Inflammatory macrophage (primary cell): Measurements from ENCODE around the gene GPR84.
A peak's percentile ranks its signal among the peaks of the same experiment; 100 is the strongest.

ENCODE experiments used
- DNase-seq, 2 donors: peaks; one replicate each; pipeline ENCODE4 v3.0.0-alpha.2; 2020 to 2022
- total RNA-seq, 18 experiments: gene quantifications; one replicate each; lab custom pipeline; 2026; ENCODE audit warnings: mixed read lengths in 6 of 18, inconsistent platforms in 2 of 18; lab: John Stamatoyannopoulos, UW

GPR84 gene
- total RNA-seq = 2.7 to 71.4 (median 5.6) reads per million in 18 experiments

DNA sequence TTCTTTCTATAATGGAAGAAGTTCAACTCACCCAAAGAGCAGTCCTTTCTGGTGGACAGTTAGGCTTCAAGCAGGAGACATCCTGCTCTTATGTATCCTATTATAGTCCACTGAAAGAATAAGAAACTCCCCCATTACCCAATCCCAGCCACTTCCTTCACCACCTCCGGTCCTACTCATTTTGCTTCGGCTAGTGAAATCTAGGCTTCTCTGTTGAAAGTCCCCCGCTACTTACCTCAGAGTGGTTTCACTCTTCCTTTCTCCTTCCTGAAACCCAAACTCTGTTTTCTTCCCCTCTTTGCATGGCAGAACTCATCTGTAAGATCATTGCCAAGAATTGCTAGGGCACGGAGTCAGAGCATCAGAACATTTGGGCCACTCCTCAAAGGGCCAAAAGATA, at the start of gene GPR84:
GPR84 (minus strand) TSS at position 74 of the 400 bp plus-strand sequence. CDS start 635 bp downstream, outside the sequence.
- peak; percentile 92 to 95 for DNase-seq

DNA sequence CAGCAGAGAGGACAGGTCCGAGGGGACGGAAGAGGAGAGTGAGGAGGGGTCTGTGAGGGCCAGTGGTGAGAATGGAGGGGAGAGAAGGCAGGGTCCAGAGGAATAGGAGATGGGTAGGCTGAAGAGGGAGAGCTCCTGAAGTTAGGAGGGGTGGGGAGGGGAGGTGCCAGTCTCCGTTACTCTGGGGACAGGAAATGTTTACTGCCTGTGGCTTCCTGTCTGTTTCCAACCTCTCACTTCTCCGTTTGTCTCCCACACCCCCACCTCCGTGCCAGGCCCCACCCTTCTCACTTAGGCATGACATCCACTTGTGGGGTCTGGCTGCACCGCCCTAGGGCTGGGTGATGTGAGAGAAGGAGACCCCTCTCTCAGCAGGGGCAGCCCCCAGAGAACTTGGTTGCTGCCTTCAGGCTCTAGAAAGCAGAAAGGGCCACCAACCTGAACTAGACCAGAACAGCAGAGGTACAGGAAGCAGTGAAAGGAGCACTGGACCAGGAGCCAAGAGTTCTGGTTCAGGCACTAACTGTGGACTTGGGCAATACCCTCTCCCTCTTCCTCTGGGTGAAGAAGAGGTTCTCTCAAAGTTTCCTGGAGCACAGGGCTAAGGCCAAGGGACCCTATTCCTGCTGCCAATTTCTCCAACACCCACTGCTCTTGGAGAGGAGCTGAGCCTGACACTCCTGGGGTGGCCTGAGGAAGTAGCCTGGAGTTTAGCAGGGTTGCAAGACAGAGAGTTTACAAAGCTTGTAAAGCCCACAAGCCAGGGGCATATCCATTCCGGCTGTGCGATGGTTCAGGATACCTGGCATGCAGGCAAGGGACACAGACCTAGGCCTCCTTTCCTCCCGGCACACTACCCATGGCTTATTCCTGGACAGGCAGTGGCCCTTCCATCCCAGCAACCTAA, 49.3 kb upstream of the GPR84 start:
- peak; percentile 74 to 79 for DNase-seq

DNA sequence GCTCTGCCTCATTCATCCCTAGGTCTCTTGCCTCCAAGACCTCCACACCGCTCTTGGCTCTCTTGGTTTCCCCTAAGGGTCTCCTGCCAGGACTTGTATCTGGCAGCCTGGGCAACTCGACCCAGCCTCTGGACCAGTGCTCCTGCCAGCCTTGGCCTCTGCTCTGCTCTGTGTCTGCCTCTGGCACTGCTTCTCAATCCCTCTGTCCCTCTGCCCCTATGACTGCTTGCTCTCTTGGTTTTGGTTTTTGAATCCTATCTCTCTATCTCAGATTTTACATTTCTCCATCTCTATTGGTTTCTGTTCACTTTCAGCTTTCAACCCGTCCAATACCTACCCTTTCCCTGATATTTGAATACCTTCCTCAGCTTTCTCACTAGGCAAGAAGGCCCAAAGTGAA, 48.5 kb upstream of the GPR84 start:
- DNase-seq = no peak

GRCh38 chr12:54412348-54412747, 48.1 kb upstream of the GPR84 start:
- DNase-seq = no peak

- DNase-seq = peak; percentile 99
Observed at GRCh38 chr12:54411391-54412241, 47.3 kb upstream of the GPR84 start.

DNA sequence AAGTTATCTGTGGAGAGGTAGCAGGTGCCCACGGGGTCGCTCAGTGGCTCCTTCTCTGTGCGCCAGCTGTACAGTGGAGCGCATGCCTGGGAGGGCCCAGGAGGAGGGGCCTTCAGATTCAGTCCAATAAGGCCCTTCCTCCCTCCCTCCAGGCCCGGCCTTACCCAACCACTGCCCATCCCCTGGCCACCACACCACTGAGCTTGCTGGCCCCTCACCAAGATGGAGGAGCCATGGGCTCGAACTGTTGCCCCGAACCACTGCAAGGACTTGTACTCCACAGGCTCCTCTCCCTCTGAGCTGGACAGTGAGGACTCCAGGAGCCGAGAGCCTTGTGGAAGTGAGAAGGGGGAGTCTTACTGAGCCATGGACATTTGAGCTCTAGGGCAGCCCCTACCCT, 45.0 kb upstream of the GPR84 start:
- no peak for DNase-seq

DNA sequence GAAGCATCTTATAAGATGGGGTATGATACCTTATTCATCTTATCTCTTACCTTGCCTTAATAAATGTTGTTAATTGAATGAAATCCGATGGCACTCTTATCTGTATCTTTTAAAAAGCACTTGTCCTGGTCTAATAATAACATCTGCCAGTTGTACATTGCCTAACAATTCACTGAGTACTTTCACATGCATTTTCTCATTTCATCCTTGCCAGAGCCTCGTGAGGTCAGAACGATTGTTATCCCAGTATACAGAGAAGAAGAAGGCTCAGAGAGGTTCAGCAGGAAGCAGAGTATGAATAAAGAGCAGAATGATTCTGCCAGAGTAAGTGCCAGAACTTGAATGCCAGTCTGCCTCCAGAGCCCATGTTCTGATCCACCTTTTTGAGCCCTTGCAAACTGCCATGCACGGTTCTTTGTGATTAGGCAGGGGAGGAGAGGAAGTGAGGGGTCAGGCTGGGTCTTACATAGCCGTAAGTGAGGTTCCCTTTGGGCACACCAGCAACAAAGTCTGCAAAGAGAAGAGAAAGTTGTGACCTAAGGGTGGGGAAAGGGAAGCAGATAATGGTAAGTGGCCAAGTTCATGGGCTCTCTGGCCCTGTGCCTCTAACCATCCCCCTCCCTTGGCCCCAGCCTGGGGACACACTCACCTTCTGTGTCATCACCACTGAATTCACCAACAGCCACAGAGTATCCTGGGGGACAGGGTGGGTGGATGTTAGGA, 43.1 kb upstream of the GPR84 start:
- DNase-seq = peak; percentile 75 to 80

- no peak for DNase-seq
Observed at GRCh38 chr12:54405573-54405972, 41.3 kb upstream of the GPR84 start.

GRCh38 chr12:54405106-54405505, 40.8 kb upstream of the GPR84 start:
- no peak for DNase-seq

- peak; percentile 68 to 70 for DNase-seq
Observed at GRCh38 chr12:54404061-54405004, 40.0 kb upstream of the GPR84 start.

DNA sequence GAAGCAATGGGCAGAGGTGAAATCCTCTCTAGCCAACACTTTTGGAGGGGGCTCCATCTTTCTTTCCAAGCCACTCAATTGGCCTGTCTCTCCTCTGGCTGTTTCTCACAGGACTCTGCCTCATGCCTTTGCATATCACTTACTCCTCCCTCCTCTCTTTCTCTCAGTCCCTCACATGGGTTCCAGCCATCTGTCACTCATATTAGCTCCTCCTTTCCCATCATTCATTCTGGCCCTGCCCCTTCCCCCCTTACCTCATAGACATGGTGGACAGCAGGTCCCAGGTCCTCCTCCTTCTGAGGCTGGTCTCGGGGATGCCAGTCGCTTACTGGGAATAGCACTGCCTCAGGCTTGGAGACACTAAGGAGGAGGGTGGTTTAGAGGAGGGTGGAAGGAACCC, 36.8 kb upstream of the GPR84 start:
- no peak for DNase-seq

DNA sequence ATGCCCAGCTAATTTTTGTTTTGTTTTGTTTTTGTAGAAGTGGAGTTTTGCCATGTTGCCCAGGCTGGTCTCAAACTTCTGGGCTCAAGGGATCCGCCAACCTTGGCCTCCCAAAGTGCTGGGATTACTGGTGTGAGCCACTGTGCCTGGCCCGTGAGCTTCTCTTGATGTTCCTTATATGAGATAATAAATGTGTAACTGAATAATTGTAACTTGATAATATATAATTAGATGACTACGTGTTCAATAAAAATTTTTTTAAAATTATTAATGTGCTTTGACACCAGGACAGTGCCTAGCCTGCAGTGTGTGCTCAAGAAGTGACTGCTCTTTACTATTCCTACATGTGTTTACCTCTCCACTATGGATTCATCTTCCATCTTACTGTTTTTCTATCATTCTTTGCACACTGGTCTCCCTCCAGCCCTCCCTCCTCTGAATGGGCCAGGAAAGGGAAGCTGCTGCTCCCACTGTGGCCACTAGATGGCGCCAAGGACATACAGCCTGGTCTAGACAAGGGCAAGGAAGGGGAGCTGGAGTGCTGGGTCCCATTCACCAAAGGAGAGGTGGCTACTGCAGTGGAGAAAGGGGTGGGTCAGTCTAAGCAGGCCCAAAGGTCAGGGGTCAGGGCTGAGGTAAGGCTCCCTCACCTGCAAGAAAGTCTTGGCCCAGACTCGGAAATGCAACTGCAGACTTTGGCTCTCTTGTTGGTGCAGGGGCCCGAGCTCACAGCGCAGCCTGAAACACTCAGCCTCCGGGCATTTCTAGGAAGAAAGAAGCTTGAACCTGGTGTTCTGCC, 34.9 kb upstream of the GPR84 start:
- peak; percentile 85 to 92 for DNase-seq

DNA sequence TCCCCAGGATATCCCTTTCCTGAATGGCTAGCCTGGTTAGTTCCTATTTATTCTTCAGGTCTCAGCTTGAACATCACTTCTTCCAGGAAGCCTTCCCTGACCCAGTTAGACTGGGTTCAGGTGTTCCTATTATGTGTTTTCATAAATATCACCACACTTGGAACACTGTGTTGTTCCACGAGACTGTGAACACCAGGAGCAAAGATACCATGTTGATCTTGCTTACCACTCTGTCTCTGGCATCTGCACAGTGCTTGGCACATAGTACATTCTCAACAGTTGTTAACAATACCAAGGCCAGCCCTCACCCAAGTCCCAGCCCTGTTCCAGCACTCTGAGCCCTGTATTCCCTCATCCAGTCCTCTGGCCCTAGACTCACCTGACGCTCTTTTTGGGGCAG, 33.9 kb upstream of the GPR84 start:
- no peak for DNase-seq

DNA sequence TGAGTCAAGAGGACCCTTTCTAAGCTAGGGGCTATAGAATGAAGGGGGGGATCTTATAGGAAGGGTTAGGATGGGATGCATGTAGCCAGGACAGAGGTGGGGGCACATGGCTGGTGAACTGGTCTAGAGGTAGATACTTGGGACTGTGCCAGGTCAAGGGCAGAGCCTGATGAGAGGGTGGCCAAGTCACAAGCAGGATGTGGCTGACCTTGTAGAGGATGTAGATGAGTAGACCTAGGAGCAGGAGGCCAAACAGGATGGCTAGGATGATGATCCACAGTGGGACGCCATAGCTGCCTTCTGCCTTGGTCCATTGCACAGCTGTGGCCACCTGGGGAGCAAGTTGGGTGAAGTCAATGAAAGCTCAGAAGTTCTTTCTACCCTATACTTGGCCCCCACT, 32.9 kb upstream of the GPR84 start:
- no peak for DNase-seq

- no peak for DNase-seq
Observed at GRCh38 chr12:54395545-54395944, 31.3 kb upstream of the GPR84 start.

DNA sequence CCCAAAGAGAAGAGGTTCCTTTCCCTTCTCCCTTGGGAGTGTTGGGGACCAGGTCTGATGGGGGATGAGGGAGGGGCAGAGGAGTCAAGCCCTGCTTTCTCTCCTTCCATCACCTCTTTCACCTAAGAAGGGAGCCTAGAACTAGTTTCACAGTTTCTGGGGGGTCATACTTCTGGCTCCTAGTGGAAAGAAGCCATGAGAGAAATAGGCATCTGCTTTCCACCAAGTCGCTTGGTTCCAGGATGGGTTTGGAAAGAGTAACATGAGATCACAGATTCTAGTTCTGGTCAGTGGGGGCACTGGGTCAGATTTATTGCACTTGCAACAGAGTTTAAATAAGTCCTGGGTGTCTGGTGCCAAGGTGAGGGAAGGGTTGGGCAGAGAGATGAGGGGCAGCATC, 30.7 kb upstream of the GPR84 start:
- no peak for DNase-seq

GRCh38 chr12:54394281-54394719, 30.0 kb upstream of the GPR84 start:
- DNase-seq = peak; percentile 79

DNA sequence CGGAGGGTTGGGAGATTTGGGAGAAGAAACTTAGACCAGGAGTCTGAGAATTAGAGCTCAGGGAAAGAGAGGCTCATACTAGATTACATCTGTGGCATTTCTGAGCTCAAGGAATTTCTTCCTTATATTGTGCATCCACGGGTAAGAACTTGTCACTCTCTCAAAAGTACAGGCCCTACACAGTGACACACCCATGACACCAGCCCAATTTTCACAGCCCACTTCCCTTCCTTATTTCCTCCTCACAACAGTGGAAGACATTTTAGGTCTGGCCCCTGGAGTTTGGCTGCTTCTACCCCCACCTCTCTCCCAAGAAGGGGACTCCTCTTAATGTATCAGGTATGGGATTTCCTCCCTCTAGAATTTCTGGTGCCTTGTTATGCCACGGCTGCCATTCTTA, 29.5 kb upstream of the GPR84 start:
- peak; percentile 68 to 69 for DNase-seq

DNA sequence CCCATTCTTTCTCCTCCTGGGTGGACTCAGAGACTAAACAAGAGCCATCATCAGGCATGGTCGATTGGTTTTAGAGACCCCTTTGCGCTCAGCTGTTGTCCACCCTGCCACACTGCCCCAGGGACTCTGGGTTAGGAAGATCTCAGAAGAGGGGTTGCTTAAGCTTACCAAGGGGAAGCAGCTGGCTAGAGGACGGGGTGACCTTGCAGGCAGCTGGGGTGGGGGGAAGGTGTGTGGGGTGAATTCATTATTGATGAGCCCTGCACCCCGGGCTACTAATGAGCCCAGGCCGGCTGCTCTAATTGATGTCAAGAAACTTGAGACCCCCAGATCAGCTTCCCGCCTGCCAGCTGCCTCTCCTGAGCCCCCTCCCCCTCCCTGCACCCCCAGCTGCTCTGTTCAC, 28.9 kb upstream of the GPR84 start:
- DNase-seq = no peak

GRCh38 chr12:54392485-54393206, 28.4 kb upstream of the GPR84 start:
- DNase-seq = no peak
